Hematopoietic multipotent progenitor cell (in vitro differentiated cells): ENCODE data around the gene DPP7. TPM values are rescaled to one million over a fixed set of nuclear protein-coding genes. Genes with fewer than 3 reads are reported as not detected.
"Not testable (repeated sequence)": the region's sequence is repeated elsewhere in the genome, so short reads cannot be mapped to it uniquely, and the experiment has no call there.

Source experiments
- DNase-seq, 3 donors: peaks; one replicate each; pipeline ENCODE4 v3.0.0-alpha.2; 2011 to 2015; ENCODE audit warnings: low read depth in 2 of 3, low spot score in 2 of 3
- total RNA-seq: library from RNA; depleted of rRNA; stranded (reverse); fragments of >200 nt; gene quantifications from one replicate; pipeline ENCODE4 v1.2.3, GENCODE V29; 2012

DPP7 gene
- total RNA-seq, 1 donor: 154 TPM

GRCh38 chr9:137075275-137075775 is 39.2 kb downstream of the DPP7 start:
- DNase-seq: no peak

- no peak for DNase-seq
Observed at GRCh38 chr9:137074657-137075274, 39.8 kb downstream of the DPP7 start.

GRCh38 chr9:137073992-137074399 is 40.5 kb downstream of the DPP7 start:
- DNase-seq: no peak

- DNase-seq: no peak
Observed at GRCh38 chr9:137071282-137071681, 43.3 kb downstream of the DPP7 start.

- no peak for DNase-seq
Observed at GRCh38 chr9:137070906-137071275, 43.6 kb downstream of the DPP7 start.

GRCh38 chr9:137070201-137070905 is 44.2 kb downstream of the DPP7 start, which contains the start of gene SAPCD2:
Gene SAPCD2 (minus strand): TSS chr9:137070557. CDS start chr9:137070460, 97 bp downstream.
- DNase-seq: peak; percentile 69 to 93 (median 91)

GRCh38 chr9:137069508-137070091 is 44.9 kb downstream of the DPP7 start:
- no peak for DNase-seq

- DNase-seq: no peak
Observed at GRCh38 chr9:137068539-137069507, 45.7 kb downstream of the DPP7 start.

- DNase-seq: peak; percentile 81 to 93 (median 89)
Observed at GRCh38 chr9:137067860-137068538, 46.5 kb downstream of the DPP7 start.

- DNase-seq: no peak
Observed at GRCh38 chr9:137066096-137066861, 48.3 kb downstream of the DPP7 start.

- no peak for DNase-seq
Observed at GRCh38 chr9:137065336-137065967, 49.1 kb downstream of the DPP7 start.

- no peak for DNase-seq
Observed at GRCh38 chr9:137064880-137065164, 49.7 kb downstream of the DPP7 start.

GRCh38 chr9:137064027-137064879 is 50.3 kb downstream of the DPP7 start:
- DNase-seq: peak in 1 of 3 donors; percentile 54

GRCh38 chr9:137063311-137064026 is 51.1 kb downstream of the DPP7 start:
- DNase-seq: no peak

- not testable (repeated sequence) for DNase-seq
Observed at GRCh38 chr9:137062798-137063197, 51.7 kb downstream of the DPP7 start.

GRCh38 chr9:137062384-137062783 is 52.1 kb downstream of the DPP7 start:
- no peak for DNase-seq
